Smooth muscle cell (in vitro differentiated cells): ENCODE results near the gene ATPAF2. TPM values are rescaled to one million over a fixed set of nuclear protein-coding genes. Genes with fewer than 3 reads are reported as not detected.

Source experiments
- DNase-seq: peaks from one replicate; lab custom pipeline; 2025; ENCODE audit not compliant: unreplicated experiment; lab: John Stamatoyannopoulos, UW
- H2AFZ ChIP-seq: fragments of 200-600 bp; sonication (generic); 2 replicates; pipeline ENCODE4 v1.6.0; 2016; ENCODE audit warnings: antibody characterized with exemption, low read depth, mild to moderate bottlenecking
- H3F3A ChIP-seq: fragments of 200-600 bp; sonication (generic); 2 replicates; pipeline ENCODE4 v1.6.0; 2017; ENCODE audit warnings: antibody characterized with exemption, low read depth
- H3K27ac ChIP-seq: fragments of 200-600 bp; sonication (generic); 2 replicates; pipeline ENCODE4 v1.5.1; 2016; ENCODE audit warnings: low read depth, mild to moderate bottlenecking
- H3K27me3 ChIP-seq: fragments of 200-600 bp; sonication (generic); 2 replicates; pipeline ENCODE4 v1.6.1; 2016; ENCODE audit warnings: low read depth, mild to moderate bottlenecking
- H3K36me3 ChIP-seq: fragments of 200-600 bp; sonication (generic); 2 replicates; pipeline ENCODE4 v1.5.1; 2016; ENCODE audit warnings: low read depth
- H3K4me1 ChIP-seq: fragments of 200-600 bp; sonication (generic); 2 replicates; pipeline ENCODE4 v1.5.1; 2016; ENCODE audit warnings: low read depth
- H3K4me2 ChIP-seq: fragments of 200-600 bp; sonication (generic); 2 replicates; pipeline ENCODE4 v1.6.0; 2016; ENCODE audit warnings: mild to moderate bottlenecking
- H3K4me3 ChIP-seq: fragments of 200-600 bp; sonication (generic); 2 replicates; pipeline ENCODE4 v1.5.1; 2016; ENCODE audit warnings: mild to moderate bottlenecking
- H3K79me2 ChIP-seq: fragments of 200-600 bp; sonication (generic); 2 replicates; pipeline ENCODE4 v1.6.0; 2016; ENCODE audit warnings: low read depth, mild to moderate bottlenecking
- H3K9ac ChIP-seq: fragments of 200-600 bp; sonication (generic); 2 replicates; pipeline ENCODE4 v1.6.0; 2016; ENCODE audit warnings: low read depth
- H3K9me3 ChIP-seq: fragments of 200-600 bp; sonication (generic); replicated peaks from 2 replicates; pipeline ENCODE4 v1.5.1; 2016; ENCODE audit warnings: low read depth
- H4K20me1 ChIP-seq: fragments of 200-600 bp; sonication (generic); 2 replicates; pipeline ENCODE4 v1.6.0; 2016; ENCODE audit warnings: low read depth
- WGBS: methylation state at CpG from one replicate; pipeline ENCODE4 v1.1.7; 2016; ENCODE audit warnings: low lambda C conversion rate; 5-methylcytosine and 5-hydroxymethylcytosine counted together
- polyA plus RNA-seq: library from polyadenylated mRNA; unstranded; fragments of >200 nt; fragmentation: Nextera tagmentation; extraction: Ambion mirVana; gene quantifications from 2 replicates; pipeline ENCODE4 v1.2.1, GENCODE V29; 2016
- total RNA-seq: library from RNA; depleted of rRNA; stranded (reverse); fragments of >200 nt; gene quantifications from 2 replicates; pipeline ENCODE4 v1.2.3, GENCODE V29; 2014
- TF ChIP-seq, protein P1 (sequence below): fragments of 200-600 bp; sonication (generic); IDR thresholded peaks from 2 replicates; pipeline ENCODE4 v1.5.1; 2017; ENCODE audit warnings: borderline replicate concordance, mild to moderate bottlenecking, antibody characterized with exemption; ENCODE audit not compliant: insufficient read depth, poor library complexity, severe bottlenecking

The ATPAF2 gene
- total and polyA plus RNA-seq, 2 experiments from 2014 or later: 31.0 to 32.3 TPM

DNA sequence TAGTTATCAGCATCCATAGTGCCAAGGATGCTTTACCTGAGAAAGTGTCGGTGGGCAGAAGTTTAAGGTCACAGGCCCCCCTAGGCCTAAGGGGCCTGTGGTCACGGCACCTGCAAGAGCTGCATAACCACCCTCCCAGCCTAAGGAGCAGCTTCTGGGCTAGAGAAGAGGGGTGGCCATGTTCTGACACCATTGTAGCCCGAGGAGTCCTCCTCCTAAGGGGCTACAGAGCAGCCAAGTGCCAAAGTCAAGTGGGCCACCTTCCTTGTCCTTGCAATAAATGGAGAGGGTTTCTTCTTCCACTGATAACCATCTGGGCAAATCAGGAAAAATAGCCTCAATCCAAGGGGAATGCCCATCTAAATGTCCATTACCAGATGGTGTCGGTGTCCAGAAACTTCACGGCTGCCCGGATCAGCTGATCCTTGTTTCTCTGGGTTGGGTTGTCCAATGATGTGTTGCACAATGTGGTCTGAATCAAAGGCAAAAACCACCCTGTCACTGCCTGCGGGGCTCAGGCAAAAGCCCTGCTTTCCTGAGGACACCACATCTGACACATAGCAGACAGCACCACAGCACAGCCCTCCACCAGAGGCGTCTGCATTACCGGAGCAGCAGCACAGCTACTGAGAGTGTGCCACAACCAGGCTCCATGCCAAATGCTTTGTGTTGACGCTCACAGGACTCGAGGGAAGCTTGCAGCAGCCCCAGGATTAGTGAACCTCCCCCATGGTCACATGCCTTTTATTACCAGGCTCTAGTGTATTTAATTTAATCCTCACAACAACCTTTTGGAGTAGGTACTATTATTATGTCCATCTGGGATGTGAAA lies 12.8 kb downstream of the ATPAF2 start:
- H3K9me3 ChIP-seq: no peaks in the 10 kb centered on the region
- H3K4me2 ChIP-seq: peak overlapping the region; percentile 43
- H3K27me3 ChIP-seq: no peaks in the 10 kb centered on the region
- H3F3A ChIP-seq: no peaks in the 10 kb centered on the region
- H3K9ac ChIP-seq: peak overlapping the region; percentile 14
- peaks cover 19% of the 10 kb centered on the region for H4K20me1 ChIP-seq
- DNase-seq: peak; percentile 19
- H3K79me2 ChIP-seq: peaks cover 3% of the 10 kb centered on the region
- 43% methylated on average over 11 of the region's 11 CpGs for WGBS
- H3K27ac ChIP-seq: peak overlapping the region; percentile 3
- TF ChIP-seq, protein P1, sequence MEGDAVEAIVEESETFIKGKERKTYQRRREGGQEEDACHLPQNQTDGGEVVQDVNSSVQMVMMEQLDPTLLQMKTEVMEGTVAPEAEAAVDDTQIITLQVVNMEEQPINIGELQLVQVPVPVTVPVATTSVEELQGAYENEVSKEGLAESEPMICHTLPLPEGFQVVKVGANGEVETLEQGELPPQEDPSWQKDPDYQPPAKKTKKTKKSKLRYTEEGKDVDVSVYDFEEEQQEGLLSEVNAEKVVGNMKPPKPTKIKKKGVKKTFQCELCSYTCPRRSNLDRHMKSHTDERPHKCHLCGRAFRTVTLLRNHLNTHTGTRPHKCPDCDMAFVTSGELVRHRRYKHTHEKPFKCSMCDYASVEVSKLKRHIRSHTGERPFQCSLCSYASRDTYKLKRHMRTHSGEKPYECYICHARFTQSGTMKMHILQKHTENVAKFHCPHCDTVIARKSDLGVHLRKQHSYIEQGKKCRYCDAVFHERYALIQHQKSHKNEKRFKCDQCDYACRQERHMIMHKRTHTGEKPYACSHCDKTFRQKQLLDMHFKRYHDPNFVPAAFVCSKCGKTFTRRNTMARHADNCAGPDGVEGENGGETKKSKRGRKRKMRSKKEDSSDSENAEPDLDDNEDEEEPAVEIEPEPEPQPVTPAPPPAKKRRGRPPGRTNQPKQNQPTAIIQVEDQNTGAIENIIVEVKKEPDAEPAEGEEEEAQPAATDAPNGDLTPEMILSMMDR: no peak
- H2AFZ ChIP-seq: no peak overlapping the region
- H3K4me1 ChIP-seq: no peaks in the 10 kb centered on the region
- H3K4me3 ChIP-seq: no peak overlapping the region
- no peaks in the 10 kb centered on the region for H3K36me3 ChIP-seq

DNA sequence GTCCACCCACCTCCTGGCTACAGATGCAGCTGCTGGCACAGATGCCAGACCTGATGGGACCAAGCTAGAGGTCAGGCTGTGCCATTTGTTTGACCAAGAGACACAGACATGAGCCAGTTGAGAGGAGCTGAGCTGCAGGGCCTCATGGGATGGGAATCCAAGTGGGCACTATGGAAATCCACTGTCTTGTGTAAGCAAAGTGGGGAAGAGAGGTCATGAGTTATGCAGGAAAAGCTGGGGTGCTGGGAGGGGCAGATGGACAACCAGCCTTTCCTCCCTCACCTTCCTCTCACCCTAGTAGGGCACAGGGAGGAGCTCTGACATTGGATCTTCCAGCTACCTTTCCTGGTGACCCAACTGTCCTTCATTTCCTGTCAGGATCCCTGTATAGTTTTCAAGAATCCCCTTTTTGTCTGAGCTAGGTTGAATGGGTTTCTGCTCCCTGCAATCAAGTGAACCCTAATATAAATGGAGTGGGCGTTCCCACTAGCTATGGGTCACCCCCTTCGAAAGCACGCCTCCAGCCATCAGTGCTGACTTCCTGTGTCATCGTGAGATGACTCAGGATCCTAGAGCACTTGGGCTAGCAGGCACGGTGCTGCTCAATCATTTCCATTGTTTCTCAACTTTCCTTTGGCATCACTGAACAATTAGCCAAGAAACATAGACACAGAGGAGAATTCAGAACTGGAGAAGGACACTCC lies 13.6 kb downstream of the ATPAF2 start:
- no peaks in the 10 kb centered on the region for H3K36me3 ChIP-seq
- peak overlapping the region; percentile 14 for H3K9ac ChIP-seq
- peak overlapping the region; percentile 17 for H3K4me2 ChIP-seq
- no peaks in the 10 kb centered on the region for H3K4me1 ChIP-seq
- no peaks in the 10 kb centered on the region for H3K27me3 ChIP-seq
- no peak overlapping the region for H2AFZ ChIP-seq
- TF ChIP-seq, protein P1: no peak
- no peak overlapping the region for H3K4me3 ChIP-seq
- H3K79me2 ChIP-seq: peaks cover 3% of the 10 kb centered on the region
- H3K27ac ChIP-seq: peak overlapping the region; percentile 3
- peaks cover 19% of the 10 kb centered on the region for H4K20me1 ChIP-seq
- H3F3A ChIP-seq: no peaks in the 10 kb centered on the region
- no peak for DNase-seq
- no peaks in the 10 kb centered on the region for H3K9me3 ChIP-seq
- 68% methylated on average over 5 of the region's 5 CpGs for WGBS

DNA sequence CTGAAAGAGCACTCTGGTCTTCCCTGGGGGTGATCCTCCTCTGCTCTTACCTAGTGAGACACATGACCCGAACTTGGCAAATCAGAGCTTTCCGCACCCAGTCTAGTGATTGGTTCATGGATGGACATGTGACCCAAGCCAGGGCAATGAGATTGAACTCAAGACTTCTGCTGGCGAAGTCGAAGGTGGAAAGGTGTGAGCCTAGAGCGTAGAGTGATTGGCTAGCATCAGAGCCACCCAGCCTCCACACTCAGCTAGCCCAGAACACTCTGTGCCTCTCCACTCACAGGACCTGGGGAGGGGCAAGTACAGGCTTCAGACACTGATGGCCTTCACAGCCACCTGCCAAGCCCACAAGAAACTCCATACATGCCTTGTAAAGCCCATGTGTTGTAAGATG lies 17.6 kb downstream of the ATPAF2 start:
- Histone ChIP-seq H3K36me3 (no peaks in the 10 kb centered on the region), H3K79me2 (no peaks in the 10 kb centered on the region), H3K9me3 (no peaks in the 10 kb centered on the region), H3K4me1 (no peaks in the 10 kb centered on the region), H3K4me3 (no peak overlapping the region), H4K20me1 (peaks cover 10% of the 10 kb centered on the region), H3K4me2 (no peak overlapping the region), H3K27ac (no peak overlapping the region), H3K27me3 (no peaks in the 10 kb centered on the region), H3K9ac (no peak overlapping the region), H3F3A (no peaks in the 10 kb centered on the region), H2AFZ (no peak overlapping the region)
- 97% methylated on average over 5 of the region's 5 CpGs for WGBS
- DNase-seq: no peak
- TF ChIP-seq, protein P1: no peak
